SK-N-SH treated with all-trans-retinoic acid at 6 μM for 48 hours (cell line): Measurements from ENCODE around the gene ELMO1.

ENCODE experiments used
- ATAC-seq: fragments of 200-7000 bp; cut with Tn5 transposase; 3 replicates; pipeline ENCODE4 v1.9.1; 2020; ENCODE audit warnings: mild to moderate bottlenecking, moderate library complexity
- ARNTL ChIP-seq: fragments of 450-650 bp; formaldehyde crosslinking; IDR thresholded peaks from 2 replicates; pipeline ENCODE4 v1.5.0; 2020; ENCODE audit warnings: low read depth, mild to moderate bottlenecking, moderate library complexity, borderline replicate concordance
- BACH2 ChIP-seq: fragments of 250-450 bp; sonication (Bioruptor Pico); IDR thresholded peaks from 2 replicates; pipeline ENCODE4 v1.9.0; 2021; ENCODE audit warnings: mild to moderate bottlenecking, borderline replicate concordance
- CSDC2 ChIP-seq: fragments of 250-450 bp; sonication (Bioruptor Pico); IDR thresholded peaks from 2 replicates; pipeline ENCODE4 v1.5.0; 2020; ENCODE audit warnings: mild to moderate bottlenecking, moderate library complexity
- GLIS3 ChIP-seq: fragments of 250-450 bp; sonication (Bioruptor Pico); IDR thresholded peaks from 2 replicates; pipeline ENCODE4 v1.5.0; 2020; ENCODE audit warnings: mild to moderate bottlenecking, moderate library complexity
- ISL1 ChIP-seq: fragments of 250-450 bp; sonication (Bioruptor Pico); IDR thresholded peaks from 2 replicates; pipeline ENCODE4 v2.1.2; 2022; ENCODE audit warnings: mild to moderate bottlenecking, moderate library complexity
- OSR1 ChIP-seq: fragments of 250-450 bp; sonication (Bioruptor Pico); IDR thresholded peaks from 2 replicates; pipeline ENCODE4 v1.8.0; 2022; ENCODE audit warnings: moderate library complexity, mild to moderate bottlenecking, inconsistent platforms
- PPARA ChIP-seq: fragments of 250-450 bp; sonication (Bioruptor Pico); IDR thresholded peaks from 2 replicates; pipeline ENCODE4 v1.5.0; 2020; ENCODE audit warnings: mild to moderate bottlenecking, borderline replicate concordance
- RARB ChIP-seq: fragments of 250-450 bp; sonication (Bioruptor Pico); IDR thresholded peaks from 2 replicates; pipeline ENCODE4 v1.8.0; 2021; ENCODE audit warnings: mild to moderate bottlenecking, moderate library complexity
- SNAI2 ChIP-seq: fragments of 250-450 bp; sonication (Bioruptor Pico); IDR thresholded peaks from 2 replicates; pipeline ENCODE4 v1.5.0; 2020; ENCODE audit warnings: mild to moderate bottlenecking, moderate library complexity
- TCF4 ChIP-seq: fragments of 250-450 bp; sonication (Bioruptor Pico); IDR thresholded peaks from 2 replicates; pipeline ENCODE4 v1.8.0; 2021; ENCODE audit warnings: mild to moderate bottlenecking, moderate library complexity, borderline replicate concordance
- TOX ChIP-seq: fragments of 250-450 bp; sonication (Bioruptor Pico); IDR thresholded peaks from 2 replicates; pipeline ENCODE4 v1.8.0; 2021; ENCODE audit warnings: mild to moderate bottlenecking, moderate library complexity, borderline replicate concordance
- ZC3H10 ChIP-seq: fragments of 250-450 bp; sonication (Bioruptor Pico); IDR thresholded peaks from 2 replicates; pipeline ENCODE4 v1.5.1; 2021; ENCODE audit warnings: mild to moderate bottlenecking, moderate library complexity
- ZFP3 ChIP-seq: fragments of 250-450 bp; sonication (Bioruptor Pico); IDR thresholded peaks from 2 replicates; pipeline ENCODE4 v1.5.0; 2020; ENCODE audit warnings: mild to moderate bottlenecking, moderate library complexity
- ZFP30 ChIP-seq: fragments of 450-650 bp; formaldehyde crosslinking; IDR thresholded peaks from 2 replicates; pipeline ENCODE4 v1.5.0; 2022; ENCODE audit warnings: mild to moderate bottlenecking, moderate library complexity
- ZNF565 ChIP-seq: fragments of 450-650 bp; formaldehyde crosslinking; conservative IDR thresholded peaks from 2 replicates; pipeline ENCODE4 v1.5.0; 2020; ENCODE audit warnings: low read depth, mild to moderate bottlenecking, moderate library complexity
- ZNF8 ChIP-seq: fragments of 450-650 bp; formaldehyde crosslinking; IDR thresholded peaks from 2 replicates; pipeline ENCODE4 v1.5.0; 2020; ENCODE audit warnings: mild to moderate bottlenecking, moderate library complexity
- TF ChIP-seq, protein P1 (sequence below): fragments of 250-450 bp; sonication (Bioruptor Pico); IDR thresholded peaks from 2 replicates; pipeline ENCODE4 v1.8.0; 2021; ENCODE audit warnings: low read depth, mild to moderate bottlenecking, moderate library complexity, borderline replicate concordance
- TF ChIP-seq, protein P2 (sequence below): fragments of 250-450 bp; sonication (Bioruptor Pico); IDR thresholded peaks from 2 replicates; pipeline ENCODE4 v1.8.0; 2020; ENCODE audit warnings: mild to moderate bottlenecking, moderate library complexity, borderline replicate concordance
- TF ChIP-seq, protein P3 (sequence below): fragments of 250-450 bp; sonication (Bioruptor Pico); IDR thresholded peaks from 2 replicates; pipeline ENCODE4 v1.5.0; 2020; ENCODE audit warnings: mild to moderate bottlenecking, moderate library complexity
- TF ChIP-seq, protein P4 (sequence below): fragments of 250-450 bp; sonication (Bioruptor Pico); IDR thresholded peaks from 2 replicates; pipeline ENCODE4 v1.5.1; 2020; ENCODE audit warnings: low read depth, mild to moderate bottlenecking, moderate library complexity

The ELMO1 gene

DNA sequence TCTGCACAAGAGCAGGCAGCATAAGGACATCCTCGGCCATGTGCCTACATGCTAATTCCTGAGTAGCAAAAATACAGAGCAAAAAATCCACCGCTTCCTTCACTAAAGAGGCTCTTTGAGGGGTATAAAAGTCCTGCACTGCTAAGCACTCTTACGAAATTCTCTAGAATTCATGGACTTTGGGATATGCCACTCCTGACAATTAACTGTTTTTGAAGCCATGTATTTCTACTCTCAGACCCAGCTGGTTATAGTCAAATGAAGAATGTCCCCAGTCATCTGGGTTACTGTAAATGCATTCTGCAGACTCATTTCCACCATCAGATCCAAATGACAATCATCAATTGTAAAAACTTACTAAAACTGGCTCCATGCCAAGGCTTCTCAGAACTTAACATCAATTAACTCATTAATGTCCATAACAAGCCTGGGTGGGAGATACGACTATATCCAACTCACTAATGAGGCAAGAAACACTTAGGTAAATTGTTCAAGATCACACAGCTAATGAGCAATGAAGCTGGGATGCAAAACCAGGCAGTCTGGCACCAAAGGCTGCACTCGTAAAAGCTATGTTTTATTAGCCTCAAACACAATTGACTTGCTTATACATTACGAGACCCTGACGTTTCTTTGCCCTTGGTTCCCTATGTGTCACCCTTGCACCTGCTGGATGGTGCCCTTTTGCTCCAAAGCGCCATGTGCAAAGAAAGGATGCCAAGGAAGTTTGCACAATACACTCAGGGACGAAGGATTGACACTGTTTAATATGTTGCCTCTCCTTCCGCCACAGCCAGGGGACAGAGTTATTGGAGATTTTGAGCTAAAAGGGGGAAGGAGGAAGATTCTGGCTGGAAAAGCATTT is 250.4 kb downstream of the ELMO1 start:
- ATAC-seq, result peak; percentile 21
- TF ChIP-seq CSDC2 (CRISPR knock-in tag), result no peak

DNA sequence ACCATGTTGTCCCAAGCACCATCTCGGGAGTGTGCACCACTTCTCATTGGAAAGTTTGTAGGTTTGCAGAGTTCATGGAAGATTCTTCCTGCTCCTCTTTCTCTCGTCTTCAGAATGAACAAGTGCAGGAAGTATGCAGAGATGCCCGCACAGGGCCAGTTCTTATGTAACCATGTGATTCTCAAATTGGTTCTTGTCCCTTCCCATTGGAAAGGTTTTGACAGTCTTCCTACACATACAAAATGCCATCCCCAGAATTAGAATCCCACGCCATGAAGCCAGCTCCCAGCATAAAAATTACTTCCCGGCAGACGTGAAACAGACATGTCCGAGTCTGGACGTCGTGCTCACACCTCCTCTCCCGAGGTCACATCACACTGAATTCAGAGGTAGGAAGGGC is 251.6 kb downstream of the ELMO1 start:
- TF ChIP-seq ZC3H10 (CRISPR knock-in tag) (no peak), ZFP3 (CRISPR knock-in tag) (no peak), SNAI2 (CRISPR knock-in tag) (no peak), ISL1 (CRISPR knock-in tag) (no peak), PPARA (CRISPR knock-in tag) (no peak), CSDC2 (CRISPR knock-in tag) (no peak), ZNF8 (CRISPR knock-in tag) (no peak)
- TF ChIP-seq, protein P1, sequence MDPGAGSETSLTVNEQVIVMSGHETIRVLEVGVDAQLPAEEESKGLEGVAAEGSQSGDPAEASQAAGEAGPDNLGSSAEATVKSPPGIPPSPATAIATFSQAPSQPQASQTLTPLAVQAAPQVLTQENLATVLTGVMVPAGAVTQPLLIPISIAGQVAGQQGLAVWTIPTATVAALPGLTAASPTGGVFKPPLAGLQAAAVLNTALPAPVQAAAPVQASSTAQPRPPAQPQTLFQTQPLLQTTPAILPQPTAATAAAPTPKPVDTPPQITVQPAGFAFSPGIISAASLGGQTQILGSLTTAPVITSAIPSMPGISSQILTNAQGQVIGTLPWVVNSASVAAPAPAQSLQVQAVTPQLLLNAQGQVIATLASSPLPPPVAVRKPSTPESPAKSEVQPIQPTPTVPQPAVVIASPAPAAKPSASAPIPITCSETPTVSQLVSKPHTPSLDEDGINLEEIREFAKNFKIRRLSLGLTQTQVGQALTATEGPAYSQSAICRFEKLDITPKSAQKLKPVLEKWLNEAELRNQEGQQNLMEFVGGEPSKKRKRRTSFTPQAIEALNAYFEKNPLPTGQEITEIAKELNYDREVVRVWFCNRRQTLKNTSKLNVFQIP (CRISPR knock-in tag), result no peak
- ATAC-seq, result no peak

DNA sequence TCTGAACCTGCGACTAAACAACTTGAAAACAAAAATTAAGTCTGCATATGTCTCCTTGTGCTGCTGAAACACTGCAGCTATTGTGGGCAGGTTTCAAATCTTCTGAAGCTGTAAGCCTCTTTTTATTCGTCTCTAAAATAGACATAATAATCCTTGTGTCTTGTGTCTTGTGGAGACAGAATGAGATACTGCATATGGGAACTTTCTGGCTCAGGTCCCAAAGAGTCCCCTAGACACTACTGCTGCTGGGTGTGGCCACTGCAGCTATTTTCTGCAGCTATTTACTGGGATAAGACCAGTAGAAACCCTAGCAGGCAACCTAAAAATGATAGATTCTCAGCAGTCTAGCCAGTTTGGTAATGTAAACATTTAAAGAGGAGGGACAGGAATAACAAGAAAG is 252.0 kb downstream of the ELMO1 start:
- ATAC-seq, result no peak
- no peak for TF ChIP-seq GLIS3 (CRISPR knock-in tag)
- no peak for TF ChIP-seq OSR1 (CRISPR knock-in tag)
- no peak for TF ChIP-seq ZC3H10 (CRISPR knock-in tag)
- TF ChIP-seq, protein P1 (CRISPR knock-in tag), result no peak
- TF ChIP-seq ARNTL, result no peak
- no peak for TF ChIP-seq ZFP3 (CRISPR knock-in tag)
- TF ChIP-seq BACH2, result no peak
- no peak for TF ChIP-seq TCF4 (CRISPR knock-in tag)
- TF ChIP-seq SNAI2 (CRISPR knock-in tag), result no peak
- TF ChIP-seq ZNF8 (CRISPR knock-in tag), result no peak
- no peak for TF ChIP-seq CSDC2 (CRISPR knock-in tag)
- no peak for TF ChIP-seq TOX (CRISPR knock-in tag)
- TF ChIP-seq, protein P2, sequence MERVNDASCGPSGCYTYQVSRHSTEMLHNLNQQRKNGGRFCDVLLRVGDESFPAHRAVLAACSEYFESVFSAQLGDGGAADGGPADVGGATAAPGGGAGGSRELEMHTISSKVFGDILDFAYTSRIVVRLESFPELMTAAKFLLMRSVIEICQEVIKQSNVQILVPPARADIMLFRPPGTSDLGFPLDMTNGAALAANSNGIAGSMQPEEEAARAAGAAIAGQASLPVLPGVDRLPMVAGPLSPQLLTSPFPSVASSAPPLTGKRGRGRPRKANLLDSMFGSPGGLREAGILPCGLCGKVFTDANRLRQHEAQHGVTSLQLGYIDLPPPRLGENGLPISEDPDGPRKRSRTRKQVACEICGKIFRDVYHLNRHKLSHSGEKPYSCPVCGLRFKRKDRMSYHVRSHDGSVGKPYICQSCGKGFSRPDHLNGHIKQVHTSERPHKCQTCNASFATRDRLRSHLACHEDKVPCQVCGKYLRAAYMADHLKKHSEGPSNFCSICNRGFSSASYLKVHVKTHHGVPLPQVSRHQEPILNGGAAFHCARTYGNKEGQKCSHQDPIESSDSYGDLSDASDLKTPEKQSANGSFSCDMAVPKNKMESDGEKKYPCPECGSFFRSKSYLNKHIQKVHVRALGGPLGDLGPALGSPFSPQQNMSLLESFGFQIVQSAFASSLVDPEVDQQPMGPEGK (CRISPR knock-in tag), result no peak
- no peak for TF ChIP-seq PPARA (CRISPR knock-in tag)
- TF ChIP-seq RARB (CRISPR knock-in tag), result no peak
- TF ChIP-seq ZNF565, result no peak
- TF ChIP-seq ZFP30 (CRISPR knock-in tag), result no peak
- TF ChIP-seq, protein P3, sequence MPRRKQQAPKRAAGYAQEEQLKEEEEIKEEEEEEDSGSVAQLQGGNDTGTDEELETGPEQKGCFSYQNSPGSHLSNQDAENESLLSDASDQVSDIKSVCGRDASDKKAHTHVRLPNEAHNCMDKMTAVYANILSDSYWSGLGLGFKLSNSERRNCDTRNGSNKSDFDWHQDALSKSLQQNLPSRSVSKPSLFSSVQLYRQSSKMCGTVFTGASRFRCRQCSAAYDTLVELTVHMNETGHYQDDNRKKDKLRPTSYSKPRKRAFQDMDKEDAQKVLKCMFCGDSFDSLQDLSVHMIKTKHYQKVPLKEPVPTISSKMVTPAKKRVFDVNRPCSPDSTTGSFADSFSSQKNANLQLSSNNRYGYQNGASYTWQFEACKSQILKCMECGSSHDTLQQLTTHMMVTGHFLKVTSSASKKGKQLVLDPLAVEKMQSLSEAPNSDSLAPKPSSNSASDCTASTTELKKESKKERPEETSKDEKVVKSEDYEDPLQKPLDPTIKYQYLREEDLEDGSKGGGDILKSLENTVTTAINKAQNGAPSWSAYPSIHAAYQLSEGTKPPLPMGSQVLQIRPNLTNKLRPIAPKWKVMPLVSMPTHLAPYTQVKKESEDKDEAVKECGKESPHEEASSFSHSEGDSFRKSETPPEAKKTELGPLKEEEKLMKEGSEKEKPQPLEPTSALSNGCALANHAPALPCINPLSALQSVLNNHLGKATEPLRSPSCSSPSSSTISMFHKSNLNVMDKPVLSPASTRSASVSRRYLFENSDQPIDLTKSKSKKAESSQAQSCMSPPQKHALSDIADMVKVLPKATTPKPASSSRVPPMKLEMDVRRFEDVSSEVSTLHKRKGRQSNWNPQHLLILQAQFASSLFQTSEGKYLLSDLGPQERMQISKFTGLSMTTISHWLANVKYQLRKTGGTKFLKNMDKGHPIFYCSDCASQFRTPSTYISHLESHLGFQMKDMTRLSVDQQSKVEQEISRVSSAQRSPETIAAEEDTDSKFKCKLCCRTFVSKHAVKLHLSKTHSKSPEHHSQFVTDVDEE (CRISPR knock-in tag), result no peak
- TF ChIP-seq, protein P4, sequence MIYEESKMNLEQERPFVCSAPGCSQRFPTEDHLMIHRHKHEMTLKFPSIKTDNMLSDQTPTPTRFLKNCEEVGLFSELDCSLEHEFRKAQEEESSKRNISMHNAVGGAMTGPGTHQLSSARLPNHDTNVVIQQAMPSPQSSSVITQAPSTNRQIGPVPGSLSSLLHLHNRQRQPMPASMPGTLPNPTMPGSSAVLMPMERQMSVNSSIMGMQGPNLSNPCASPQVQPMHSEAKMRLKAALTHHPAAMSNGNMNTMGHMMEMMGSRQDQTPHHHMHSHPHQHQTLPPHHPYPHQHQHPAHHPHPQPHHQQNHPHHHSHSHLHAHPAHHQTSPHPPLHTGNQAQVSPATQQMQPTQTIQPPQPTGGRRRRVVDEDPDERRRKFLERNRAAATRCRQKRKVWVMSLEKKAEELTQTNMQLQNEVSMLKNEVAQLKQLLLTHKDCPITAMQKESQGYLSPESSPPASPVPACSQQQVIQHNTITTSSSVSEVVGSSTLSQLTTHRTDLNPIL, result no peak
